CD4-positive, alpha-beta memory T cell (primary cell): ENCODE results near the gene JAKMIP2. TPM values are rescaled to one million over a fixed set of nuclear protein-coding genes. Genes with fewer than 3 reads are reported as not detected.
"Not testable (repeated sequence)": the region's sequence is repeated elsewhere in the genome, so short reads cannot be mapped to it uniquely, and the experiment has no call there.

ENCODE experiments used
- CTCF ChIA-PET: fragments of 350-600 bp; sonication (Branson Sonifier 250); formaldehyde crosslinking; loops from one replicate; lab custom pipeline; 2021; ENCODE audit warnings: inconsistent platforms; ENCODE audit not compliant: partially characterized antibody; lab: Charles Lee
- POLR2A ChIA-PET: fragments of 350-600 bp; sonication (Branson Sonifier 250); formaldehyde crosslinking; loops from one replicate; lab custom pipeline; 2021; ENCODE audit not compliant: partially characterized antibody; lab: Charles Lee
- DNase-seq, 5 donors: peaks; one replicate each; pipeline versions ENCODE4 v3.0.0 to v3.0.0-alpha.2; 2020 to 2022; ENCODE audit warnings: mixed read lengths in 1 of 5
- H3K27ac ChIP-seq: one replicate; pipeline ENCODE4 v1.7.0; 2013; ENCODE audit warnings: low read depth, low read length
- H3K27me3 ChIP-seq: 2 replicates; pipeline ENCODE4 v1.7.0; 2013; ENCODE audit warnings: mild to moderate bottlenecking, low read length, moderate library complexity; ENCODE audit not compliant: insufficient read depth
- H3K36me3 ChIP-seq: 2 replicates; pipeline ENCODE4 v1.7.0; 2013; ENCODE audit warnings: mild to moderate bottlenecking, low read length, moderate library complexity; ENCODE audit not compliant: insufficient read depth
- H3K4me1 ChIP-seq: 2 replicates; pipeline ENCODE4 v1.7.0; 2013; ENCODE audit warnings: mild to moderate bottlenecking, low read length, moderate library complexity; ENCODE audit not compliant: insufficient read depth
- H3K4me3 ChIP-seq, 2 donors: one replicate each; pipeline ENCODE4 v1.7.0; 2013; ENCODE audit warnings: low read length in 2 of 2, mild to moderate bottlenecking in 1 of 2
- H3K9me3 ChIP-seq, 2 donors: one replicate each; pipeline ENCODE4 v1.7.0; 2013; ENCODE audit warnings: low read length in 2 of 2, control low read depth in 1 of 2; ENCODE audit not compliant: control insufficient read depth in 1 of 2
- H3K27ac Mint-ChIP-seq, 7 donors: one replicate each; pipeline ENCODE4 v1.8.0; 2020 to 2021; ENCODE audit warnings: mixed read lengths in 7 of 7, mild to moderate bottlenecking in 6 of 7, inconsistent platforms in 3 of 7, moderate library complexity in 3 of 7
- H3K27me3 Mint-ChIP-seq, 2 donors: one replicate each; pipeline ENCODE4 v1.8.0; 2020 to 2021; ENCODE audit warnings: mixed read lengths in 2 of 2
- H3K36me3 Mint-ChIP-seq, 2 donors: one replicate each; pipeline ENCODE4 v1.8.0; 2020 to 2021; ENCODE audit warnings: mixed read lengths in 2 of 2, inconsistent platforms in 1 of 2, mild to moderate bottlenecking in 1 of 2
- H3K4me1 Mint-ChIP-seq, 4 donors: one replicate each; pipeline ENCODE4 v1.8.0; 2020 to 2021; ENCODE audit warnings: mixed read lengths in 4 of 4, mild to moderate bottlenecking in 1 of 4
- H3K4me3 Mint-ChIP-seq, 8 donors: one replicate each; pipeline ENCODE4 v1.8.0; 2020 to 2021; ENCODE audit warnings: mixed read lengths in 8 of 8, mild to moderate bottlenecking in 7 of 8, moderate library complexity in 6 of 8, inconsistent platforms in 3 of 8
- H3K9me3 Mint-ChIP-seq, 8 donors: one replicate each; pipeline ENCODE4 v1.8.0; 2020 to 2021; ENCODE audit warnings: mixed read lengths in 8 of 8, mild to moderate bottlenecking in 5 of 8, inconsistent platforms in 3 of 8, moderate library complexity in 1 of 8
- intact Hi-C: fragments of 100-400 bp; cut with micrococcal nuclease; formaldehyde crosslinking; loops from one replicate; pipeline ENCODE4 v1.15.1; 2023
- polyA plus RNA-seq, 2 donors: library from polyadenylated mRNA; unstranded; fragments of 300-500 nt; fragmentation: Illumina TruSeq; gene quantifications; one replicate each; pipeline ENCODE4 v1.2.3, GENCODE V29; 2021
- total RNA-seq, 2 experiments: library from RNA; stranded (reverse); gene quantifications; one replicate each; pipeline ENCODE4 v1.2.3, GENCODE V29; 2021

Gene JAKMIP2
- total and polyA plus RNA-seq, 4 experiments from 2014 or later, result 0.32 to 1.7 (median 1.0) TPM

DNA sequence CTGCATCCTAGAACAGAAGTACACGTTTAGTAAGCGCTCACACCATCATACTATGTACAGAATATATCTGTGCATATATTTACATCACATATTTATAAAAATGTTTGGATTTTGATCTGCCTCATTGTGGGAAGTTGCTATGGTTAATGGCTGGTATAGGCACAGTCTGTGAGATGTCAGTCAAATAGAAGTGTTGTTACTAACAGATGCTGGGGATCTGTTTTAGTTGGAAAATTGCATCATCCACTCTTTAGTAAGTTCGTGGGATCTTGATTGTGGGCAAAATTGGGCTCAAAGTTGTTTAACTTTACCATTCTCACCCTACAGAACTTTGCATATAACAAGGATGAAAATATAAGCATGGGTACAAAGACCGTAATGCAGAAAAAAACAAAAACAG lies 196.3 kb downstream of the JAKMIP2 start:
- POLR2A ChIA-PET, result no interaction called here
- no peak overlapping the region for H3K27ac Mint-ChIP-seq

DNA sequence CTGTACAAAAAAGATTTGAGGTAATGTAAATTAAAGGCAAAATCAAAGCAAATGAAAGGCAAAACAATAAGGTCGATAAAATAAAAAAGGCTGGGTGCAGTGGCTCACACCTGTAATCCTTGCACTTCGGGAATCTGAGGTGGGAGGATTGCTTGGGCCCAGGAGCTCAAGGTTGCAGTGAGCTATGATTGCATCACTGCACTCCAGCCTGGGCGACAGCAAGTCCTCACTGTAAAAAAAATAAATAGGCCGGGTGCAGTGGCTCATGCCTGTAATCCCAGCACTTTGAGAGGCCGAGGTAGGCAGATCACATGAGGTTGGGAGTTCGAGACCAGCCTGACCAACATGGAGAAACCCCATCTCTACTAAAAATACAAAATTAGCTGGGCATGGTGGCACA lies 200.3 kb downstream of the JAKMIP2 start:
- H3K4me1 ChIP-seq, H3K4me3 Mint-ChIP-seq, H3K27me3 Mint-ChIP-seq, H3K27ac ChIP-seq, H3K27me3 ChIP-seq, H3K27ac Mint-ChIP-seq, CTCF ChIA-PET, POLR2A ChIA-PET, H3K4me1 Mint-ChIP-seq, DNase-seq, H3K36me3 ChIP-seq, H3K4me3 ChIP-seq, intact Hi-C loops, H3K36me3 Mint-ChIP-seq, H3K9me3 ChIP-seq: not testable (repeated sequence)
- peaks cover 0 to 30% (median 14%) of the 10 kb centered on the region in 8 donors for H3K9me3 Mint-ChIP-seq

More for the DNA sequence above, 196.3 kb downstream of the JAKMIP2 start:
- Histone ChIP-seq H3K9me3 (no peaks in the 10 kb centered on the region), H3K4me1 (no peaks in the 10 kb centered on the region), H3K4me3 (no peak overlapping the region), H3K36me3 (no peaks in the 10 kb centered on the region), H3K27ac (no peak overlapping the region), H3K27me3 (no peaks in the 10 kb centered on the region)
- Mint-ChIP-seq H3K36me3 (no peaks in the 10 kb centered on the region), H3K9me3 (peaks cover 0 to 9% (median under 1%) of the 10 kb centered on the region in 8 donors), H3K4me1 (no peaks in the 10 kb centered on the region), H3K4me3 (no peak overlapping the region), H3K27me3 (no peaks in the 10 kb centered on the region)
- intact Hi-C loops, result no loop called here
- no peak for DNase-seq
- CTCF ChIA-PET, result interaction anchor here (1.0 kb wide), 1 partner anchor 12 kb away, joined by 3 read pairs; no protein-coding TSS in a partner anchor

DNA sequence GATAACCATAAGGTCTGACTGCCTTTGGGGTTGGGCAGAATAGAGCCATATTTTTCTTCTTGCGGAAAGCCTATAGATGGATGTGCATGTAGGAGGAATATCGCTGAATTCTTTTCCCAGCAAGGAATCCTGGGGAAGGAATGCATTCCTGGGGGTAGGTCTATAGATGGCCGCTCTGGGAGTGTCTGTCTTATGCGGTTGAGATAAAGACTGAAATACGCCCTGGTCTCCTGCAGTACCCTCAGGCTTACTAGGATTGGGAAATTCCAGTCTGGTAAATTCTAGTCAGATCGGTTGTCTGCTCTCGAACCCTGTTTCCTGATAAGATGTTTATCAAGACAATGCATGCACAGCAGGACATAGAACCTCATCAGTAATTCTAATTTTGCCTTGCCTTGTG lies 202.1 kb downstream of the JAKMIP2 start:
- H3K4me1 ChIP-seq, H3K4me1 Mint-ChIP-seq, H3K27ac ChIP-seq, H3K36me3 Mint-ChIP-seq, H3K4me3 Mint-ChIP-seq, H3K27me3 Mint-ChIP-seq, H3K9me3 ChIP-seq, H3K27me3 ChIP-seq, H3K36me3 ChIP-seq, H3K27ac Mint-ChIP-seq, intact Hi-C loops, CTCF ChIA-PET, DNase-seq, POLR2A ChIA-PET, H3K4me3 ChIP-seq: not testable (repeated sequence)
- H3K9me3 Mint-ChIP-seq, result peaks cover 0 to 30% (median 14%) of the 10 kb centered on the region in 8 donors

DNA sequence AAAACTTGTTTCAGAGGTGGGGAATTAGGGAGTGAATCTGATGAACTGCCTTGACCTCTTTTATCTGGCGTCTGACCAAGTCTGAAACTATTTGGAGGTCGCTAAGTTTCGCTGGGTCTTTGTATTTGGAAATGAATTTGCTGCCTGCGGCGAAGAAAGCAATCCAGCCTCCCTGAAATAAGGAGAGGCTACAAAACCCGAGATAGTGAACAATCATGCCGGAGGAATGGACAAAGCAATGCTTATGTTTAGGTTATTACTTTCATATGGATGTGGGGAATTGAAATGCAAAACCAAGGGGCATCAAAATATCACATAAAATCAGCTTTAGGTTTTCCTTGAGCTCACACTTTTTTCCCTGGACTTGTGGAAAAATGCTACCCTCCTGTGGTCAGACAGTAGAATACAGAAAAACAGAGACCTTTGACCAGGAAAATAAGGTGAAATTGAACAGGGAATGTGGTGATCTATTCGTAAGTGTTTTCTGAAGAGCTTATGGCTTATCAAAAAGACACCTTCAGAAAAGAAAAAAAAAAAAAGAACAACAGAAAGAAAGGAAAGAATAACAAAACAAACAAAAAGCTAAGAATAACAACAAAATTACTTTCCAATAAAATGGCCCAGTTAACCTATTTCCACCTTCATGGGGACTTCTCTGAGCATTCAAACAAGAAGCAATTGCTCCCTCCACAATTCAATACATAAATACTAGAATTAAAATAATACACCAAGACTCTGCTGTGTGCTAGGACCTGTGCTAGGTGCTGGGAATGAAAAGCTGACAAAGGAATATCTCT lies 204.1 kb downstream of the JAKMIP2 start:
- intact Hi-C loops, result no loop called here
- H3K27ac Mint-ChIP-seq, result no peak overlapping the region

DNA sequence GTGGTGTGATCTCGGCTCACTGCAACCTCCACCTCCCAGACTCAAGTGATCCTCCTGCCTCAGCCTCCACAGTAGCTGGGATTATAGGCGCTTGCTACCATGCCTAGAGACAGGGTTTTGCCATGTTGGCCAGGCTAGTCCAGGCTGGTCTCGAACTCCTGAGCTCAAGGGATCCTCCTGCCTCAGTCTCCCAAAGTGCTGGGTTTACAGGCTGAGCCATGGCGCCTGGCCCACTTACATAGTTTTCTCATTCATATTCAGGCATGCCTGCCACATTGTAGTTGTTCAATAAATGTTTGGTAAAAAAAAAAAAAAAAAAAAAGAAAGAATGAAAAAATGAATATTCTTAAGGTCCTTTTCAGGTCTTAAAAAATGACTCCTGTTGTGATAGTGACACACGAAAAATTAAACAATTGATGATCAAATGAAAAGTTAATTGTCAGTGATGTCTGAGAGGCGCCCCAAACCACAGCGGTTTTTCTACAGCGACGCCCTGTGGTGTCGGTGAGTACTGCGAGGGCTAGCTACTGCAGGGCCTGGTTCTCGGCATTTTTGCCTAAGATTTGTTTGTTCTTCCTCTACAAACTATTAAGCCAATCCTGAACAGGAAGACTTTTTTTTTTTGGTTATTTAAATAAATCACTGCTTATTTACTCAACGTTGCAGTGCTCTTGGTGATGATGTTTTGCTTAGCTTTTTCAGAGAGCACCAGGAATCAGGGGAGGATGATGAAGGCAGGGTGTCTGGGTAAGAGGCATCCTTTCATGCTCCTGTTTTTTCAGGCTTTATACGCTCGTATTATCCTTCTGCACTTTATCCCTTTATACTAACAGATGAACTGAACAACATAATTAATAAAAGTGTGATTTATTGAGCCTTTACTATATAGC lies 205.6 kb downstream of the JAKMIP2 start:
- Mint-ChIP-seq H3K27ac (no peak overlapping the region), H3K9me3 (peaks cover 0 to 21% (median 14%) of the 10 kb centered on the region in 8 donors), H3K4me1 (peaks cover 0 to 1% (median 0%) of the 10 kb centered on the region in 4 donors), H3K36me3 (no peaks in the 10 kb centered on the region), H3K4me3 (no peak overlapping the region), H3K27me3 (no peaks in the 10 kb centered on the region)
- no peaks in the 10 kb centered on the region for H3K4me1 ChIP-seq
- no peaks in the 10 kb centered on the region for H3K36me3 ChIP-seq
- CTCF ChIA-PET, result interaction anchor here (1.2 kb wide), 1 partner anchor 117 kb away, joined by 3 read pairs; no protein-coding TSS in a partner anchor
- DNase-seq, result peak in 1 of 5 donors; percentile 7
- POLR2A ChIA-PET, result no interaction called here
- intact Hi-C loops, result no loop called here
- no peak overlapping the region for H3K4me3 ChIP-seq
- no peak overlapping the region for H3K27ac ChIP-seq
- H3K27me3 ChIP-seq, result no peaks in the 10 kb centered on the region
- H3K9me3 ChIP-seq, result no peaks in the 10 kb centered on the region

More for the DNA sequence above, 204.1 kb downstream of the JAKMIP2 start:
- H3K4me3 Mint-ChIP-seq, result no peak overlapping the region
- peaks cover 0 to 25% (median 14%) of the 10 kb centered on the region in 8 donors for H3K9me3 Mint-ChIP-seq
- ChIA-PET POLR2A (no interaction called here), CTCF (no interaction called here)
- H3K27me3 ChIP-seq, result no peaks in the 10 kb centered on the region
- no peaks in the 10 kb centered on the region for H3K36me3 Mint-ChIP-seq
- no peaks in the 10 kb centered on the region for H3K36me3 ChIP-seq
- H3K9me3 ChIP-seq, result no peaks in the 10 kb centered on the region
- no peak for DNase-seq
- no peaks in the 10 kb centered on the region for H3K4me1 ChIP-seq
- H3K27me3 Mint-ChIP-seq, result no peaks in the 10 kb centered on the region
- no peak overlapping the region for H3K4me3 ChIP-seq
- no peak overlapping the region for H3K27ac ChIP-seq
- peaks cover 0 to 1% (median 0%) of the 10 kb centered on the region in 4 donors for H3K4me1 Mint-ChIP-seq

DNA sequence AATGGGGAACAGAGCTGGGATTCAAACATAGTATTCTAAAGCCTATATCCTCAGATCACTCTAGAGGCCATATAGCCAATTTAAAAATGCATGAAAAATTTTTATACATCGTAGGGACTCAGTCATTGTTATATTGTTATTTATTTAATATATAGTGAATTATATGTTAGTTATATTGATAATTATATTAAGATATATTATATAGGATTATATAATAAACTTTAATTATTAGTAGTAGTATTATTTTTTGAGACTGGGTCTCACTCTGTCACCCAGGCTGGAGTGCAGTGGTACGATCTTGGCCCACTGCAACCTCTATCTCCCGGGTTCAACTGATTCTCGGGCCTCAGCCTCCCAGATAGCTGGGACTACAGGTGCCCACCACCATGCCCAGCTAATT lies 206.9 kb downstream of the JAKMIP2 start:
- Mint-ChIP-seq H3K27me3 (no peaks in the 10 kb centered on the region), H3K4me1 (peaks cover 0 to 1% (median 0%) of the 10 kb centered on the region in 4 donors), H3K9me3 (peaks cover 0 to 14% (median 10%) of the 10 kb centered on the region in 8 donors), H3K4me3 (no peak overlapping the region), H3K27ac (no peak overlapping the region), H3K36me3 (no peaks in the 10 kb centered on the region)
- ChIA-PET POLR2A (no interaction called here), CTCF (no interaction called here)
- DNase-seq, result no peak
- intact Hi-C loops, result no loop called here
- Histone ChIP-seq H3K4me1 (no peaks in the 10 kb centered on the region), H3K36me3 (no peaks in the 10 kb centered on the region), H3K27me3 (no peaks in the 10 kb centered on the region), H3K4me3 (no peak overlapping the region), H3K9me3 (no peaks in the 10 kb centered on the region), H3K27ac (no peak overlapping the region)

DNA sequence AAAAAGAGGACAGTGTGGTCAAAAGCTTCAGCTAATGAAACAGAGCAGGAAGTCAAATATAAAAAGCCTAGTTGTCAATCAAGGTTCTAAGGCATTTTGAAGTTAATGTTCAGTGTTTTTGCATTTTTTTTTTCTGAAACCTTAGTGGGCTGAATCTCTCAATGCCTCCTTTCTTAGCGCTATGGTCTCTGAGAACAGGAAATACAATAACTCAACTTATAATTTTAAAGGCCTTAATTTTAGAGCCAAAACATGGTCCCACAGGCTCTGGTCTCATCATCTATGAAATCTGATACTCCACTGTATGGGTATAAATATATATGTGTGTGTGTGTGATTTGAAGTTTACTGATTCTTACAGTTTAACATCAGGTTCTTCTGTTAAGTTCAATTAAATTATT lies 209.3 kb downstream of the JAKMIP2 start:
- POLR2A ChIA-PET, result no interaction called here
- intact Hi-C loops, result no loop called here
- Mint-ChIP-seq H3K4me1 (no peaks in the 10 kb centered on the region), H3K4me3 (no peak overlapping the region), H3K9me3 (peaks cover 0 to 1% (median 0%) of the 10 kb centered on the region in 8 donors), H3K27ac (no peak overlapping the region), H3K27me3 (peaks cover 0 to 2% of the 10 kb centered on the region in 2 donors), H3K36me3 (no peaks in the 10 kb centered on the region)
- no peak overlapping the region for H3K4me3 ChIP-seq
- H3K9me3 ChIP-seq, result no peaks in the 10 kb centered on the region
- H3K27ac ChIP-seq, result no peak overlapping the region
- H3K36me3 ChIP-seq, result no peaks in the 10 kb centered on the region
- no peaks in the 10 kb centered on the region for H3K4me1 ChIP-seq
- CTCF ChIA-PET, result no interaction called here
- no peak for DNase-seq
- H3K27me3 ChIP-seq, result no peaks in the 10 kb centered on the region
